Caco-2 (cell line): ENCODE measurements around the gene TMEM131L. TPM values are rescaled to one million over a fixed set of nuclear protein-coding genes. Genes with fewer than 3 reads are reported as not detected.

Experiments
- BruUV-seq: library from RNA; stranded (reverse); fragments of 400-500 nt; replicated peaks from 2 replicates; lab custom pipeline; 2021; lab: Mats Ljungman, UMichigan
- CTCF ChIA-PET: fragments of 300-600 bp; sonication (Branson Sonifier 250); formaldehyde crosslinking; loops from one replicate; lab custom pipeline; 2022; ENCODE audit warnings: antibody characterized with exemption; lab: Charles Lee
- POLR2A ChIA-PET: fragments of 300-600 bp; sonication (Branson Sonifier 250); formaldehyde crosslinking; loops from one replicate; lab custom pipeline; 2022; ENCODE audit warnings: antibody characterized with exemption; lab: Charles Lee
- DNase-seq, 2 experiments: peaks; one replicate each; pipeline versions ENCODE4 v3.0.0 to v3.0.0-alpha.2; 2020 to 2022
- H3K27me3 ChIP-seq: replicated peaks from 2 replicates; pipeline ENCODE4 v1.6.0; 2011; ENCODE audit warnings: low read length; ENCODE audit not compliant: control insufficient read depth, insufficient read depth
- H3K36me3 ChIP-seq: 2 replicates; pipeline ENCODE4 v1.5.1; 2011; ENCODE audit warnings: low read length; ENCODE audit not compliant: control insufficient read depth, insufficient read depth
- H3K4me1 ChIP-seq: fragments of 250-450 bp; sonication (Bioruptor Pico); 2 replicates; pipeline ENCODE4 v1.5.1; 2020; ENCODE audit warnings: mild to moderate bottlenecking
- H3K4me3 ChIP-seq: 2 replicates; pipeline ENCODE4 v1.5.1; 2011; ENCODE audit warnings: low read depth, mild to moderate bottlenecking, control low read depth, low read length
- H3K9me3 ChIP-seq: fragments of 250-450 bp; sonication (Bioruptor Pico); 2 replicates; pipeline ENCODE4 v1.5.1; 2020; ENCODE audit warnings: mild to moderate bottlenecking, moderate library complexity
- H3K27ac Mint-ChIP-seq: one replicate; pipeline ENCODE4 v1.8.0; 2022; ENCODE audit warnings: mixed read lengths; ENCODE audit not compliant: unreplicated experiment
- H3K27me3 Mint-ChIP-seq: one replicate; pipeline ENCODE4 v1.8.0; 2022; ENCODE audit warnings: mixed read lengths; ENCODE audit not compliant: insufficient read depth, unreplicated experiment
- H3K36me3 Mint-ChIP-seq: one replicate; pipeline ENCODE4 v1.8.0; 2022; ENCODE audit warnings: mild to moderate bottlenecking, mixed read lengths; ENCODE audit not compliant: insufficient read depth, unreplicated experiment
- H3K4me1 Mint-ChIP-seq: one replicate; pipeline ENCODE4 v1.8.0; 2022; ENCODE audit warnings: low read depth, mixed read lengths; ENCODE audit not compliant: unreplicated experiment
- H3K4me3 Mint-ChIP-seq: one replicate; pipeline ENCODE4 v1.8.0; 2022; ENCODE audit warnings: mild to moderate bottlenecking, moderate library complexity, mixed read lengths; ENCODE audit not compliant: unreplicated experiment
- H3K9me3 Mint-ChIP-seq: one replicate; pipeline ENCODE4 v1.8.0; 2022; ENCODE audit warnings: mixed read lengths; ENCODE audit not compliant: unreplicated experiment
- intact Hi-C: fragments of 100-400 bp; cut with micrococcal nuclease; formaldehyde crosslinking; loops from one replicate; pipeline ENCODE4 v1.10.0; 2022; ENCODE audit not compliant: unreplicated experiment
- total RNA-seq: library from RNA; stranded (reverse); gene quantifications from 2 replicates; pipeline ENCODE4 v1.2.3, GENCODE V29; 2022
- TF ChIP-seq, protein P1 (sequence below), 2 experiments: fragments of 200-600 bp in 1 of 2; IDR thresholded peaks; 1 replicate in 1 of 2; 2 replicates in 1 of 2; pipeline versions ENCODE4 v1.5.1 to v1.8.0; 2011 to 2022; ENCODE audit warnings: antibody characterized with exemption in 1 of 2, control low read depth in 1 of 2, inconsistent platforms in 1 of 2, low read depth in 1 of 2, low read length in 1 of 2, mild to moderate bottlenecking in 1 of 2, moderate library complexity in 1 of 2; ENCODE audit not compliant: insufficient read depth in 1 of 2, severe bottlenecking in 1 of 2, unreplicated experiment in 1 of 2

The TMEM131L gene
- total RNA-seq, 1 experiment from 2014 or later = 20.8 TPM

- TF ChIP-seq, protein P1, sequence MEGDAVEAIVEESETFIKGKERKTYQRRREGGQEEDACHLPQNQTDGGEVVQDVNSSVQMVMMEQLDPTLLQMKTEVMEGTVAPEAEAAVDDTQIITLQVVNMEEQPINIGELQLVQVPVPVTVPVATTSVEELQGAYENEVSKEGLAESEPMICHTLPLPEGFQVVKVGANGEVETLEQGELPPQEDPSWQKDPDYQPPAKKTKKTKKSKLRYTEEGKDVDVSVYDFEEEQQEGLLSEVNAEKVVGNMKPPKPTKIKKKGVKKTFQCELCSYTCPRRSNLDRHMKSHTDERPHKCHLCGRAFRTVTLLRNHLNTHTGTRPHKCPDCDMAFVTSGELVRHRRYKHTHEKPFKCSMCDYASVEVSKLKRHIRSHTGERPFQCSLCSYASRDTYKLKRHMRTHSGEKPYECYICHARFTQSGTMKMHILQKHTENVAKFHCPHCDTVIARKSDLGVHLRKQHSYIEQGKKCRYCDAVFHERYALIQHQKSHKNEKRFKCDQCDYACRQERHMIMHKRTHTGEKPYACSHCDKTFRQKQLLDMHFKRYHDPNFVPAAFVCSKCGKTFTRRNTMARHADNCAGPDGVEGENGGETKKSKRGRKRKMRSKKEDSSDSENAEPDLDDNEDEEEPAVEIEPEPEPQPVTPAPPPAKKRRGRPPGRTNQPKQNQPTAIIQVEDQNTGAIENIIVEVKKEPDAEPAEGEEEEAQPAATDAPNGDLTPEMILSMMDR (IDR thresholded peaks at IDR 0.05; ENCODE audit: insufficient read depth in 1 of 2, low read depth in 1 of 2, low read length in 1 of 2, severe bottlenecking in 1 of 2, unreplicated experiment in 1 of 2) = no peak
- Mint-ChIP-seq H3K9me3 (no peaks in the 10 kb centered on the region), H3K36me3 (peaks cover 10% of the 10 kb centered on the region), H3K27ac (no peak overlapping the region), H3K4me1 (peaks cover 12% of the 10 kb centered on the region), H3K4me3 (no peak overlapping the region), H3K27me3 (no peaks in the 10 kb centered on the region)
- POLR2A ChIA-PET = no interaction called here
- H3K27me3 ChIP-seq = no peaks in the 10 kb centered on the region
- intact Hi-C loops = no loop called here
- no peak overlapping the region for H3K4me3 ChIP-seq
- H3K9me3 ChIP-seq = no peaks in the 10 kb centered on the region
- no TSS peak for BruUV-seq
- H3K4me1 ChIP-seq = no peaks in the 10 kb centered on the region
- no peak for DNase-seq
- CTCF ChIA-PET = interaction anchor here (0.5 to 1.0 kb wide), 4 partner anchors 19 to 74 kb away, joined by 3 to 4 read pairs (median 3); no protein-coding TSS in a partner anchor
- no peaks in the 10 kb centered on the region for H3K36me3 ChIP-seq
Measured at GRCh38 chr4:153531000-153531358, 64.8 kb downstream of the TMEM131L start.

GRCh38 chr4:153531976-153532626 is 65.9 kb downstream of the TMEM131L start:
- Mint-ChIP-seq H3K4me3 (no peak overlapping the region), H3K27me3 (no peaks in the 10 kb centered on the region), H3K36me3 (peaks cover 10% of the 10 kb centered on the region), H3K9me3 (no peaks in the 10 kb centered on the region), H3K27ac (no peak overlapping the region), H3K4me1 (peaks cover 12% of the 10 kb centered on the region)
- Histone ChIP-seq H3K36me3 (no peaks in the 10 kb centered on the region), H3K27me3 (no peaks in the 10 kb centered on the region), H3K4me3 (no peak overlapping the region), H3K9me3 (no peaks in the 10 kb centered on the region), H3K4me1 (peaks cover 3% of the 10 kb centered on the region)
- POLR2A ChIA-PET = no interaction called here
- CTCF ChIA-PET = no interaction called here
- no TSS peak for BruUV-seq
- intact Hi-C loops = no loop called here
- TF ChIP-seq, protein P1 (IDR thresholded peaks at IDR 0.05; ENCODE audit: insufficient read depth in 1 of 2, low read depth in 1 of 2, low read length in 1 of 2, severe bottlenecking in 1 of 2, unreplicated experiment in 1 of 2) = no peak
- DNase-seq = no peak

- H3K36me3 Mint-ChIP-seq = peaks cover 7% of the 10 kb centered on the region
- H3K9me3 ChIP-seq = no peaks in the 10 kb centered on the region
- intact Hi-C loops = no loop called here
- no peak overlapping the region for H3K27ac Mint-ChIP-seq
- peaks cover 8% of the 10 kb centered on the region for H3K4me1 ChIP-seq
- no peaks in the 10 kb centered on the region for H3K27me3 ChIP-seq
- ChIA-PET POLR2A (no interaction called here), CTCF (no interaction called here)
- DNase-seq = no peak
- no peaks in the 10 kb centered on the region for H3K36me3 ChIP-seq
- no peak overlapping the region for H3K4me3 ChIP-seq
- BruUV-seq = no TSS peak
- H3K27me3 Mint-ChIP-seq = no peaks in the 10 kb centered on the region
- H3K9me3 Mint-ChIP-seq = no peaks in the 10 kb centered on the region
- TF ChIP-seq, protein P1 (IDR thresholded peaks at IDR 0.05; ENCODE audit: insufficient read depth in 1 of 2, low read depth in 1 of 2, low read length in 1 of 2, severe bottlenecking in 1 of 2, unreplicated experiment in 1 of 2) = no peak
- peaks cover 9% of the 10 kb centered on the region for H3K4me1 Mint-ChIP-seq
- no peak overlapping the region for H3K4me3 Mint-ChIP-seq
Measured at GRCh38 chr4:153532636-153533035, 66.5 kb downstream of the TMEM131L start.
